T-helper 22 cell (primary cell): ENCODE data around the gene HCCS.

ENCODE experiments used
- DNase-seq: peaks from one replicate; pipeline ENCODE4 v3.0.0-alpha.2; 2020; ENCODE audit warnings: low read depth

HCCS gene

GRCh38 chrX:11111037-11111851 is at the start of gene HCCS:
TSS of gene HCCS (plus strand) at chrX:11111332. CDS start at chrX:11112061, 729 bp downstream.
- DNase-seq = peak; percentile 75

- DNase-seq = no peak
These were observed 46.9 kb upstream of the HCCS start for GRCh38 chrX:11064276-11064675.

GRCh38 chrX:11064851-11065600 is 46.1 kb upstream of the HCCS start:
- DNase-seq = no peak

GRCh38 chrX:11066812-11067211 is 44.3 kb upstream of the HCCS start:
- DNase-seq = no peak

GRCh38 chrX:11073381-11073780 is 37.8 kb upstream of the HCCS start:
- no peak for DNase-seq

- DNase-seq = no peak
These were observed 30.3 kb upstream of the HCCS start for GRCh38 chrX:11080741-11081305.

- DNase-seq = no peak
These were observed 29.6 kb upstream of the HCCS start for GRCh38 chrX:11081511-11081910.

GRCh38 chrX:11085305-11085704 is 25.8 kb upstream of the HCCS start:
- DNase-seq = no peak

- DNase-seq = no peak
These were observed 21.3 kb upstream of the HCCS start for GRCh38 chrX:11089802-11090201.

GRCh38 chrX:11097933-11098332 is 13.2 kb upstream of the HCCS start:
- no peak for DNase-seq

- no peak for DNase-seq
These were observed 11.7 kb upstream of the HCCS start for GRCh38 chrX:11099465-11099864.

GRCh38 chrX:11100281-11101035 is 10.7 kb upstream of the HCCS start:
- DNase-seq = no peak

GRCh38 chrX:11103006-11103405 is 8.1 kb upstream of the HCCS start:
- DNase-seq = no peak

GRCh38 chrX:11103751-11104150 is 7.4 kb upstream of the HCCS start:
- no peak for DNase-seq

GRCh38 chrX:11105080-11105479 is 6.1 kb upstream of the HCCS start:
- no peak for DNase-seq

GRCh38 chrX:11108253-11108941 is 2.7 kb upstream of the HCCS start:
- no peak for DNase-seq

GRCh38 chrX:11109968-11110367 is 1.2 kb upstream of the HCCS start:
- no peak for DNase-seq

- DNase-seq = no peak
These were observed 815 bp downstream of the HCCS start for GRCh38 chrX:11111947-11112346.

- DNase-seq = no peak
These were observed 2.6 kb downstream of the HCCS start for GRCh38 chrX:11113731-11114130.

- DNase-seq = no peak
These were observed 6.6 kb downstream of the HCCS start for GRCh38 chrX:11117745-11118144.

GRCh38 chrX:11119313-11119943 is 8.3 kb downstream of the HCCS start:
- DNase-seq = no peak
